Activated naive CD4-positive, alpha-beta T cell treated with anti-CD3 and anti-CD28 coated beads, Interleukin-2, amount 50 U/mL, for 16 hours (primary cell): ENCODE results near the gene REEP2.
"Not testable (repeated sequence)": the region's sequence is repeated elsewhere in the genome, so short reads cannot be mapped to it uniquely, and the experiment has no call there.

Source experiments
- DNase-seq: peaks from one replicate; pipeline ENCODE4 v3.0.0-alpha.2; 2020

Gene REEP2, protein sequence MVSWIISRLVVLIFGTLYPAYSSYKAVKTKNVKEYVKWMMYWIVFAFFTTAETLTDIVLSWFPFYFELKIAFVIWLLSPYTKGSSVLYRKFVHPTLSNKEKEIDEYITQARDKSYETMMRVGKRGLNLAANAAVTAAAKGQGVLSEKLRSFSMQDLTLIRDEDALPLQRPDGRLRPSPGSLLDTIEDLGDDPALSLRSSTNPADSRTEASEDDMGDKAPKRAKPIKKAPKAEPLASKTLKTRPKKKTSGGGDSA

GRCh38 chr5:138438724-138439476, at the start of gene REEP2:
Gene REEP2 (plus strand): TSS chr5:138439057. CDS start chr5:138439209, 152 bp downstream.
- DNase-seq: peak; percentile 77

DNA sequence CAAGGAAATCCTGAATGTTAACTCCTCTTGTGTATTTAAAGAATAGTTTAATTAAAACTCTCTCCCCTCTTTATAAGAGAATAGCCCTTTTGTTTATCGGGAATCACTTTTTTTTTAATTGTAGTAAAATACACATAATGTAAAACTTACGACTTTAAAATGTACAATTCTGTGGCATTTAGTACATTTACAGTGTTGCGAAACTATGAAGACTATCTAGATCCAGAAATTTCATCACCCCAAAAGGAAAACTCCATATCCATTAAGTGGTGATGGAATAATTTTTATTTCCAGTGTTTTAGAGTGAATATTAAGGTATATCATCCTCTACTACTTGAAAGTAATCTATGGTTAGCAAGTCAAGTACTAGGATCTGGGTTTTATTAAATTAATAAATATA, 49.5 kb upstream of the REEP2 start:
- DNase-seq: no peak

DNA sequence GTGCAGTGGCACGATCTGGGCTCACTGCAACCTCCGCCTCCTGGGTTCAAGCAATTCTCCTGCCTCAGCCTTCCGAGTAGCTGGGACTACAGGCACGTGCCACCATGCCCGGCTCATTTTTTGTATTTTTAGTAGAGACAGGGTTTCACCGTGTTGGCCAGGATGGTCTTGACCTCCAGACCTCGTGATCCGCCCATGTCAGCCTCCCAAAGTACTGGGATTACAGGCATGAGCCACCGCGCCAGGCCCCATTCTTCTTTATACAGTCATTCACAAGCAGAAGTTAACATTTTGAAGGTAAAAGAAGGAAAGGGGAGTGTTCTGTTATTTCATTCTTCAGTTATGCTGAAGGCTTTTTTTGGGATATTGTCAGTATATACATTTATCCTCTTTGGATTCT, 48.9 kb upstream of the REEP2 start:
- not testable (repeated sequence) for DNase-seq

DNA sequence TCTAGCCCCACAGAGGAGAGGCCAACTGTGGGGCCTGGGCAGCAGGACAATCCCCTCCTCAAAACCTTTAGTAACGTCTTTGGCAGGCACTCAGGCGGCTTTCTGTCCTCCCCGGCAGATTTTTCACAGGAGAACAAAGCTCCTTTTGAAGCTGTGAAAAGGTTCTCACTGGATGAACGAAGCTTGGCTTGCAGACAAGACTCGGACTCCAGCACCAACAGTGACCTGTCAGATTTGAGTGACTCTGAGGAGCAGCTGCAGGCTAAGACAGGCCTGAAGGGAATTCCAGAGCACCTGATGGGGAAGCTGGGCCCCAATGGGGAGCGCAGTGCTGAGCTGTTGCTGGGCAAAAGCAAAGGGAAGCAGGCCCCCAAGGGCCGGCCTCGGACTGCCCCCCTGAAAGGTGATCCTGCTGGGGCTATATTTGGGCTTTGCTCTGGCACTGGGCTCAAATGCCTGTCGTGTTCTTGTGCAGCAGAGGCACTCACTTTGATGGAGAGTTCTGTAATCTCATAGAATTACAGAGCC, 46.9 kb upstream of the REEP2 start:
- no peak for DNase-seq

DNA sequence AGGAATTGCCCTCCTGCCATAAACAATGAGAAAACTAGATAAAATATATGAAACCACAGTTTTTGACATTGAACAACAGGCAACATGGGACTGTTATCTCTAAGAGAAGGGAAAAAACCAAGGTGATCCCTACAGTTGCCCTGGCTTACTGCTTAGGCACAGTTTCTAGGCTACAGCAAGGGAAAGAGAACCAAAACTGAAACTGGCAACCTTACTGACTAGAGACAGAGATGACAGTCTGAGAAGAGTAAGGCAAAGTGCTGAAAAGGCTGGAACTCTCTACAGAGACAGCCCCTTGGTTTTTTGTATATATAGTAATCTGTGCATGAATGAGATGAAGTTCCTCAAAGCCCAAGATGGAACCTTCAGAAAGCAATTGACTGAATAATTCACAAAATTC, 36.2 kb upstream of the REEP2 start:
- no peak for DNase-seq

- no peak for DNase-seq
Observed at GRCh38 chr5:138408023-138408422, 30.8 kb upstream of the REEP2 start.

DNA sequence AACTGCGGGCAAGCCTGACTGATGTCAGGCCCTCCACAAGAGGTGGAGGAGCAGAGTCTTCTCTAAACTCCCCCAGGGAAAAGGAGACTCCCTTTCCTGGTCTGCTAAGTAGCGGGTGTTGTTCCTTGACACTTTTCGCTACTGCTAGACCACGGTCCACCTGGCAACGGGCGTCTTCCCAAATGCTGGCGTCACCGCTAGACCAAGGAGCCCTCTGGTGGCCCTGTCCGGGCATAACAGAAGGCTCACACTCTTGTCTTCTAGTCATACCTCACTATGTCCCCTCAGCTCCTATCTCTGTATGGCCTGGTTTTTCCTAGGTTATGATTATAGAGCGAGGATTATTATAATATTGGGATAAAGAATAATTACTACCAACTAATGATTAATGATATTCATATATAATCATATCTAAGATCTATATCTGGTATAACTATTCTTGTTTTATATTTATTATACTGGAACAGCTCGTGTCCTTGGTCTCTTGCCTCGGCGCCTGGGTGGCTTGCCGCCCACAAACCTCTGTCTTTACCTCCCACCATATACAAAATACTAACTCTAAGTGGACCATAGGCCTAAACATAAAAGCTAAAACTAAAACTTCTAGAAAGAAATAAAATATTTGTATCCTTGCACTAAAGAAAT, 27.7 kb upstream of the REEP2 start:
- peak; percentile 32 for DNase-seq

DNA sequence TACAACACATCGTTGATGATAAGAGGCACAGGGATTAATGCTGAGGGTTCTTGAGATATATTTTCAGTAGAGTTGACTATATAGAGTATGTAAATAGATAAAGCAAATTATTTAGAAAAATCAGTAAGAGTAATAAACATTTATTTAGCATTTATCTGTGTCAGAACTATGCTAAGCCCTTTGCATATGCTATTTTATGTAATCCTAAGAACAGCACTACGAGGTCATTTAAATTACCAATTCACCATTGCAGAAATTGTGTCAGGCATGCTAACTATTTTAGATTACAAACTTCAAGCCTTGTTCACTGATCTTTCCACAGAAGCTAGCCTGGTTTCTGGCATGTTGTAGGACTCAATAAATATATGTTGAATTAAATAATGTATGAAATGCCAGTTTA, 20.4 kb upstream of the REEP2 start:
- DNase-seq: no peak

DNA sequence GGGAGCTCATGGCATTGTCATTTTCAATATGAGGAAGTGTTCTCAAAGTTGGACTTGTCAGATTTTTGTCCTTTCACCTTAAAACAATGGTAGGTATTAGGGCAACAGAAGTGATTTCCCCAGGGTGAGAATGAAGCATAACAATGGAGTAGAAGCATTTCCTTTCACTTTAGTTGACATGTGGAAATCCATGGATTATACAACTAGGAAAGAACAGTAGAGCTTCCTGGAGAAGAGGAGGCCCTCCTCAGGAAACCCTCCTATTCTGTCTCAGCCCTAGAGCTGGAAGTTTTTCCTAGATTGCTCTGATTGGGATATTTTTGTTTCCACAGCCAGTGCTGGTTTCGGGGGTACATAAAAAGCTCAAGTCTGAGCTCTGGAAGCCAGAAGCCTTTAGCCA, 13.8 kb upstream of the REEP2 start:
- DNase-seq: no peak

- no peak for DNase-seq
Observed at GRCh38 chr5:138435943-138436342, 2.9 kb upstream of the REEP2 start.

- DNase-seq: no peak
Observed at GRCh38 chr5:138438003-138438723, 694 bp upstream of the REEP2 start.

GRCh38 chr5:138439477-138440158, 761 bp downstream of the REEP2 start:
- no peak for DNase-seq

DNA sequence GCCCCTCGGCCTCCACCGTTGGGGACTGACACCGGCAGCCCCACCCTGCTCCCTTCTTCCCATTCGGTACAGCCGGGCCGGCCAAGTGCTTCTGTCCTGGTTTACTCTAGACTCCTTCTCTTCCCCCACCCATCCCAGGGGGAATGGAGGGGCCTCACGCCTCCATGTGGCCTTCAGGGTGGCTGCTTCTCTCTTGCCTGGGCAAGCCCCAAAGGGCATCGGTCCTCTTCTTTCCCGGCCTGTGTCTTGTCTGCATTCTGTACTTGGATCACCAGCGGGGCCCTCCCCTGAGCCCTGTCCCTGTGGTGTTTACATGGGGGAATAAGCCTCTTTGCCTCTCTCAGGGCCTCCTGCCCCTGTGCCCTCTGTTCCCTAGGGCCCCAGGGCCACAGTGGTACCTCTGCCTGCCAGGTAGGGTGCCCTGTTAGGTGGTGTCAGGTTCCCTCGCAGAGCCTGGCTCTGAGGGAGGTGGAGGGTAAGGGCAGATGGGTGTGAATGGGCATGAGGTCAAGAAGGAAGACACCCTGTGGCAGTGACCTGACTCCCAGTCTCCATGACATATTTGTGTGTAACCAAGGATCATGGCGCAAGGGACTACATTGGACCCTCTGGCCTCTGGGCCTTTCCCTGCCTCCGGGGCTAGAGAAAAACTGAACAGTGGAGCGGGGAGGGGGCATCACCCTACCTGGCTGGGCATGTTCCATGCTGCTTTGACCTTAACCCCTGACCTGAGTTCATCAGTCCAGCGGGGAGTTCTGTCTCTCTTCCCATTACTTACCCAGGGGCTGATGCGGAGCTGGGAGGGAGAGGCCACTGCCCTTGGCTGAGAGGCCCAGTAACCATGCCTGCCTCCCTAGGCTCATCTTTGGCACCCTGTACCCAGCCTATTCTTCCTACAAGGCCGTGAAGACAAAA, 1.6 kb downstream of the REEP2 start:
- no peak for DNase-seq

GRCh38 chr5:138441221-138441620, 2.4 kb downstream of the REEP2 start:
- DNase-seq: no peak

DNA sequence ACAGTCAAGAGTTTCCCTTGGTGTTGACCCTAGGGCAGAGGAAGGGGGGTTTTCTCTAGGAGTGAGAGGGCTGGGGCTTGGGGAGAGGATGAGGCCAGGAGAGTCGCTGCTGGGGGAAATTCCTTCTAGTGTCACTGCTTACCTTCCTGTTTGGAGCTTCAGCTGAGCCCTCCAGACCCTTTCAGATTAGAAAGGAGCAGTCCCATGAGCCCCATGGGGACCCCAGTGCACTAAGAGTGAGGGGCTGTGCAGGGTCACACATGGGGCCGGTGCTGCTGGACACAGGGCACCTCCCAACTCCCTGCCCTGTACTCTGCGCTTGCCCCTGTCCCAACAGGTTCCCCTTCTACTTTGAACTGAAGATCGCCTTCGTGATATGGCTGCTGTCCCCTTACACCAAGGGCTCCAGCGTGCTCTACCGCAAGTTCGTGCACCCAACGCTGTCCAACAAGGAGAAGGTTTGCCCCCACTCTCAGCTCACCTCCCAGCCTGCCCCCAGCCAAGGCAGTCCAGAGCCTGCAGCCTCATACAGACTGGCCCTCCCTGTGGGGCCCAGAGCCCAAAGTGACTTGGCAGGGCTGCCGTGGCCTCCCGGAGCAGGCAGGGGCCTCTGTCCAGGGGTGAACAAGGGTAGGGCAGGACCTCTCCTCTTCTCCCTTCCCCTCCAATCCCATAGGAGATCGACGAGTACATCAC, 5.4 kb downstream of the REEP2 start:
- DNase-seq: no peak

- DNase-seq: no peak
Observed at GRCh38 chr5:138444774-138445546, 6.1 kb downstream of the REEP2 start.

DNA sequence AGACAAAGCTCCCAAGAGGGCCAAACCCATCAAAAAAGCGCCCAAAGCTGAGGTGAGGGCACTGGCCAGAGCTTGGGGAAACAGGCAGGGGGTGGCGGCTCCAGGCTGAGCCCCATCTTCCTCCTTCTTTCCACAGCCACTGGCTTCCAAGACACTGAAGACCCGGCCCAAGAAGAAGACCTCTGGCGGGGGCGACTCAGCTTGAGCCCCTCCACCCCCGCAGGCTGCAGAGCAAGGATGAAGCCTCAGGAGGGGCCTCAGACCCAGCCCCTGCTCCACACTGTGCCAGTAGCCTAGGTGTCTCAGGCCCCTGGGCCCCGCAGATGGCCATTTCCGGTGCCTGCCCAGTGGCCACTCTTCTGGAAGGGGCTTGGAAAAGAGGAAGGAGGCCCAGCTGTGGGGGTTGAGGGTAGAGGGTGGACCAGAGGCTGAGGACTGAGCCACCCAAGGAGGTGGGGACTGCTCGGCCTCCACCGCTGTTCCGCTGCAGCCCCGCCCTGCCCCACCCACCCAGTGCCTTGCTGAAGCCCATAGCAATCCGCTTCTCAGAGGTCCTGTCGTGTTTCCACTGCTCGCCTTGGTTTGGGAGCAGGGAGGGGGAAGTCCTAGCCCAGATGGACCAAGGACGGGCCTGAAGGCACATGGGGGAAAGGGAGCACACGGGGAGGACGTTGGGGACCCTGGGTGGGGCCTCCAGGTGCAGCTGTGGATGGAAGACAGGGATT, 6.9 kb downstream of the REEP2 start:
- no peak for DNase-seq

DNA sequence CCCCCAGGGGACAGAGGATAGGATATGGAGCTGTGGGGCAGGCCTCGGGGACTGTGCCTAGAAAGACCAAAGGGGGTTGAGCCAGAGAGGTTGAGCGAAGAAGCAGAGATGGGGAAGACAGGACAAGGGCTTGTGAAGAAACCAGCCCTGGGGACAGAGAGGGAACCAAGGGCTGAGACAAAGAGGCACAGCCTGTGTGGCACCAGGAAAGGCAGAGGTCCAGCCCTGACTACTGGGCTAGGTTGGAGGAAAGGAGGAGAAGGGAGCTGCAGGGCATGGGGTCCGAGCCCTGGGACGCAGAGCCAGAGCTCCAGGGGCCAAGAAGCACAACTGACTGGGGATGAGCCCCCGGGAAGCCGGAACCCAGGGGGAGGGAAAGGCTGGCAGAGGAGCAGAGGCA, 9.2 kb downstream of the REEP2 start:
- DNase-seq: no peak
